Umbilical cord (tissue), 2 donors: ENCODE results near the gene SLC35A2. TPM values are rescaled to one million over a fixed set of nuclear protein-coding genes. Genes with fewer than 3 reads are reported as not detected.

ENCODE experiments used
- DNase-seq: peaks from one replicate; pipeline ENCODE4 v3.0.0-alpha.2; 2015; ENCODE audit warnings: low spot score
- total RNA-seq: library from RNA; depleted of rRNA; stranded (reverse); fragments of >200 nt; gene quantifications from one replicate; pipeline ENCODE4 v1.2.3, GENCODE V29; 2014; ENCODE audit warnings: low replicate concordance; ENCODE audit not compliant: insufficient read depth

The SLC35A2 gene
- total RNA-seq = 13.7 TPM

DNA sequence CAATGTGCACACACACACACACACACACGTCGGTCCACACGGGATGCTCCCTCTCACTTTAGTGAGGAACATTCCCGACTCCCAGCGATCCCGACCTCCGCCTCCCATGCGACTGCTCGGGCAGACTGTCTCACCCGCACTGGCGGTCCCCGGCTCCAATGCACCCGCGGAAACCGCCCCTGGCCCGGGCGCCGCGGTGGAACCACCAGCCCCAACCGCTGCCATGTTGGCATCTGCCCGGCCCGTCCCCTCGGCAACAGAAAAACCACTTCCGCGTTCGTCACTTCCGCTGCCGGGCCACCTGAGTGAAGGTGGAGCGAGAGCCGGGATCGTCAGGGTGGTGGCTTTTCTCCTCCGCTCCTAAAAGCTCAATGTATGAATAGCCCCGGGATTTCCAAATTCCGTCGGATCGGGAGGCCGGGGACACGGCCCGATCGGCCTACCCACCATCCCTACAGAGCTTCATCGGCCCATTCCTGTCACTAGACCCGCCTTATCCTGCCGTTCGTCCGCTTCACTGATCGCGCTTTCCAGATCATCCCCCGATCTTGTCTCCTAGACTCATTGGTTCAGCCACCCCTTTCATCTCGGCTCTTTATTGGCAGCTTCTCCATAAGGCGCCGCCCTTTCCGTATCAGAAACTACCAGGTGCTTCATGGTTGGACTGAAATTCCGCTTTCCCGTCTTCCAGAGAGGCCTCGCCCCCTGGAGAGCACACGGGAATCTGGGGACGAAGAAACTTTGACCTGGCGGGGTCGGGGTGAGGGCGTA, at the start of gene SLC35A2:
SLC35A2 (minus strand) TSS at position 235 of the 771 bp plus-strand sequence; CDS start at position 225, 10 bp downstream.
- DNase-seq = peak; percentile 80

DNA sequence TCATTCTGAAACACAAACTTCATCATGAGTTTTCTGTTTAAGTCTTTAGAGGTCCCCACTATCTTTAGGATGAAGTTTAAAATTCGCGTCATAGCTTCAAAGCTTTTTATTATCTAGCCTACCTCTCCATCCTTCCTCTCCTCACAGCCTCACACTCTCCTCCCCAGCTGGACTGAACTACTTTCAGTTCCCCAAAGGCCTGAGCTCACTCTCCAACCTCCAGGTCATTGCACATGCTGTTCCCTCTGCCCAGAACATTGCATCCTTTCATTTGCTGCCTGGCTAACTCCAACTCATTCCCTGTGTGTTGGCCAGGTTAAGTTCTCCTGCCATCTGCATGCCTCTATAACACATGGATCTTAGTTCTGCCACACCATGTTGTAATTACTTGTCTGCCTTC, 48.8 kb upstream of the SLC35A2 start:
- no peak for DNase-seq

DNA sequence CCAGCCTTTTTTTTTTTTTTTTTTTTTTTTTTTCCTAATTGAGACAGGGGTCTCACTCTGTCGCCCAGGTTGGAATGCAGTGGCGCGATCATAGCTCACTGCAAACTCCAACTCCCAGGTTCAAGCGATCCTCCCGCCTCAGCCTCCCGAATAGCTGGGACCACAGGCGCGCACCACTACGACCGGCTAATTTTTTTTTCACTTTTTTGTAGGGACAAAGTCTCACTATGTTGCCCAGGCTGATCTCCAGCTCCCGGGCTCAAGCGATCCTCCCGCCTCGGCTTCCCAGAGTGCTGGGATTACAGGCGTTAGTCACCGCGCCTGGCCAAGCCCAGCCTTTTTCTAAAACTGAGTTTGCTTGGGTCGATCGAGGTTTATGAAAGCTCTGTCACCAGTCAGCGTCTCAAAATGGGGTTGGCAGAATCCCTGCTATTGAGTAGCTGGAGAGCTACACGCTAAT, 47.2 kb upstream of the SLC35A2 start:
- DNase-seq = peak; percentile 75

GRCh38 chrX:48957827-48958634, 46.6 kb upstream of the SLC35A2 start:
- peak; percentile 98 for DNase-seq

DNA sequence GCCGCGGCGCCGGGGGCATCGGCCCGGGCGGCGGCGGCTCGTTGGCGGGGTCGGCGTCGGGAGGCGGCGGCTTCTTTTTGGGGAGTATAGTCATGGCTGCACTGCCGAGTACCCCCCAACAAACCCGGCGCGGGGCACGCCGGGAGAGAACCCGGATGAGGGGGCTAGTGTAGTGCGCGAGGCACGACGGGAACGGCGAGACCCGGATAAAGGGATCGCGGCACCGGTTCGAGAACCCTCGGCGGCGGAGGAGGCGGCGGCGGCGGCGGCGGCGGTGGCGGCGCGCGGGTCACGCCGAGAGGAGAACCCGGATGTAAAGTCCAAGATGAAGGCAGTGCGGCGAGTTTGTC, 46.0 kb upstream of the SLC35A2 start, which contains the start of gene OTUD5:
OTUD5 (minus strand) TSS at position 131 of the 350 bp plus-strand sequence; CDS start at position 94, 37 bp downstream.
- DNase-seq = no peak

- DNase-seq = no peak
Observed at GRCh38 chrX:48956728-48957414, 45.4 kb upstream of the SLC35A2 start.

- no peak for DNase-seq
Observed at GRCh38 chrX:48948589-48948988, 37.1 kb upstream of the SLC35A2 start.

- DNase-seq = peak; percentile 78
Observed at GRCh38 chrX:48945517-48946348, 34.3 kb upstream of the SLC35A2 start.

GRCh38 chrX:48942895-48943294, 31.4 kb upstream of the SLC35A2 start:
- no peak for DNase-seq

GRCh38 chrX:48940404-48940955, 29.0 kb upstream of the SLC35A2 start:
- no peak for DNase-seq

DNA sequence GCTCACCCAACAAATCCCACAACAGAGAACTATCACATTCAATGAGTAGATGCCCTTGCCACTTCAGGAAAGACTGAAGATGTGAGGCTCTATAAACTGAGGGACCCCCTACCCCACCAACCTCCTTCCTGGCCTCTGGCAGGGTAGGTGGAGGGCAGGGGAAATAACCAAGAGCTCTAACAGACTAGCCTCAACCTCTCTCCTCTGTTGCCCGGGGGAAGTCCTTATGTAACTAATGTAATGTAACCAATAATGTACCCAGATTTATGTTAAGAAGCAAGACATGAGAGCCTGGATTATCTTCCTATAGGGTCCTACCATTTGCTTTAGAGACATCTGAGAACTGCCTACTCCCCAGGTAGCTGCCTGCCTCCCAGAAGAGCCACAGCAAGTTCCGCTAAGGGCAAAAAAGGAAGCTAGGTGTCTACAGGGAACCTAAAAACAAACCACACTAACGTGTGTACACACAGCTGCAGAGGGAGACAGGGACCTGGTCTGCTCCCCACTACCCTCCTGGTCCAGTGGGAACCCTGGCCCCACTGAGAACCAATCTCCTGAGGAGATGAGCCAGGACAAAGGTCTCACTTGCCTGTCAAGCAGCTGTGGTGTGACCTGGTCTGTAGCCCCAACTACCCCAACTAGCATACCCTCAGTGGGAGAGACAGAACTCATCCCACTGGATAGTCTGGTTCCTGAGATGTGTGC, 28.2 kb upstream of the SLC35A2 start:
- DNase-seq = no peak

GRCh38 chrX:48938721-48939425, 27.4 kb upstream of the SLC35A2 start:
- no peak for DNase-seq

DNA sequence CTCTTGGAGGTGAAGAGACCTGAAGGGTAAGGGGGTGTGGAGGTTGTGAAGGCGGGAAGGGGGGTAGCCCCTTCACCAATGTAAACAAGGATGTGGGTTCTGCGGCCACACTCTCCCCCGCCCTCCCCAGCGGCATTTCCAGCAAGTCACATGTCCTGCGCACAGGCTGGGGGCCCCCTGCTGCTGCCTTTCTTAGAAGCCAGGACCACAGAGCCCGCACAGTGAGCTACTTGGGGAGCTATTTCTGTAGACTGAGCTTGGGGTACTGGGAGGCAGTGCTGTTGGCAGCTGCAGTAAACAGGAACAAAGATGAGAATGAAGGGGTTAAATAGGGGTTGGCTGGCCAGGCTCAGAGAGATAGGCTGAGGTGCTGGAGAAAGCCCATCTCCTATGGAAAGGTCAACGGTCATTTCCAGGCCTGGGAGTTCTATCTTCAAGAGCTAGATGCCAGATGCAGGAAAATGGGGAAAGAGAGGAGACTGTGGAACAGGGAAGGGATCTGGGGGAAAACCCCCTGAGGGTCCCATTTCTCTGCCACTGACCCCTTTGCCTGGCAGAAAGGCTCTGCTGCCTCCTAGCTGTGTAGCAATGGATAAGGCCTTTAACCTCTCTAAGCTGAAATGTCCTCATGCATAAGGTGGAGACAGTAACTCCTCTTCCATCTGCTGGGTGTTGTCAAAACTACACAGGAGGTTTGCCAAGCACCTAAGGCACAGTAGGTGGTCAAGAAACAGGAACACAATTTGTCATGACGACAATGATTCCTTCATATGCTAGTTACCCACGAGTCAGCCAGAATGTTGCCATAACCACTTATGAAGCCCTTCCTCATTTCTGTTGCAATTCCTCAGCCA, 25.8 kb upstream of the SLC35A2 start:
- DNase-seq = no peak

- no peak for DNase-seq
Observed at GRCh38 chrX:48936429-48937053, 25.1 kb upstream of the SLC35A2 start.

- no peak for DNase-seq
Observed at GRCh38 chrX:48935301-48935670, 23.8 kb upstream of the SLC35A2 start.

- no peak for DNase-seq
Observed at GRCh38 chrX:48934581-48935300, 23.3 kb upstream of the SLC35A2 start.

DNA sequence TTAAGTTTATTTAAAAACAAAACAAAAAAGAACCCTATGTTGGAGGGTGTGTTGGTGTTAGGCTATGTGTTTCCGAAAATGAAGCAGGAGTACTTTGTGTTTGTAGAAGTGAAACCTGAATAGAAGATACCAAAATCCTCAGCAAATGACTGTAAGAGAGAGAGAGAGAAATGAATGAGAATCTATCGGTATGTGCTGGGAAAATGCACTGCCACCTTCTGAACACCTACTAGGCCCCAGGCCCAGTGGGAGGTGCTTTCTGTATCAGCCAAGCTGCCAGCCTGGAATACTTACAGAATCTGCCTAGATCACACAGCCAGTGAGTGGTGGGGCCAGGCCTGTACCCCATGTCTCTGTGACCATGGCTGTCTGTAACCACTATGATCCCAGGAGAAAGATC, 22.3 kb upstream of the SLC35A2 start:
- no peak for DNase-seq
